Left renal cortex interstitium (tissue), 4 donors: ENCODE measurements around the gene TPK1. TPM values are rescaled to one million over a fixed set of nuclear protein-coding genes. Genes with fewer than 3 reads are reported as not detected.
"Not testable (repeated sequence)": the region's sequence is repeated elsewhere in the genome, so short reads cannot be mapped to it uniquely, and the experiment has no call there.

Source experiments
- DNase-seq, 4 donors: peaks; one replicate each; pipeline ENCODE4 v3.0.0-alpha.2; 2013; ENCODE audit warnings: low read depth in 4 of 4, low spot score in 2 of 4, missing footprints in 1 of 4
- polyA plus RNA-seq, 4 donors: library from polyadenylated mRNA; unstranded; fragments of 120-200 nt; gene quantifications; one replicate each; pipeline ENCODE4 v1.2.1, GENCODE V29; 2013; ENCODE audit not compliant: insufficient read length in 4 of 4

The TPK1 gene
- polyA plus RNA-seq, 4 donors, result 8.9 to 9.4 (median 9.2) TPM

- no peak for DNase-seq
Measured at GRCh38 chr7:144826208-144826607, 9.6 kb downstream of the TPK1 start.

GRCh38 chr7:144824360-144824759 is 11.5 kb downstream of the TPK1 start:
- DNase-seq, result peak in 1 of 4 donors; percentile 28

GRCh38 chr7:144822223-144822622 is 13.6 kb downstream of the TPK1 start:
- no peak for DNase-seq

- DNase-seq, result no peak
Measured at GRCh38 chr7:144821067-144821466, 14.8 kb downstream of the TPK1 start.

- no peak for DNase-seq
Measured at GRCh38 chr7:144820552-144820951, 15.3 kb downstream of the TPK1 start.

GRCh38 chr7:144819566-144819965 is 16.3 kb downstream of the TPK1 start:
- DNase-seq, result no peak

GRCh38 chr7:144818511-144818910 is 17.3 kb downstream of the TPK1 start:
- no peak for DNase-seq

GRCh38 chr7:144817001-144817400 is 18.9 kb downstream of the TPK1 start:
- no peak for DNase-seq

GRCh38 chr7:144814299-144814698 is 21.6 kb downstream of the TPK1 start:
- DNase-seq, result no peak

- no peak for DNase-seq
Measured at GRCh38 chr7:144812379-144813283, 23.2 kb downstream of the TPK1 start.

- DNase-seq, result no peak
Measured at GRCh38 chr7:144805627-144806239, 30.1 kb downstream of the TPK1 start.

- not testable (repeated sequence) for DNase-seq
Measured at GRCh38 chr7:144800678-144801436, 35.0 kb downstream of the TPK1 start.

- DNase-seq, result no peak
Measured at GRCh38 chr7:144796919-144797318, 38.9 kb downstream of the TPK1 start.

GRCh38 chr7:144792050-144792449 is 43.8 kb downstream of the TPK1 start:
- no peak for DNase-seq

GRCh38 chr7:144791488-144791887 is 44.4 kb downstream of the TPK1 start:
- no peak for DNase-seq

GRCh38 chr7:144787127-144787526 is 48.7 kb downstream of the TPK1 start:
- DNase-seq, result no peak

GRCh38 chr7:144786522-144786921 is 49.3 kb downstream of the TPK1 start:
- no peak for DNase-seq

- DNase-seq, result no peak
Measured at GRCh38 chr7:144786079-144786478, 49.8 kb downstream of the TPK1 start.

- DNase-seq, result no peak
Measured at GRCh38 chr7:144785521-144785920, 50.3 kb downstream of the TPK1 start.

- DNase-seq, result no peak
Measured at GRCh38 chr7:144784943-144785342, 50.9 kb downstream of the TPK1 start.

- DNase-seq, result no peak
Measured at GRCh38 chr7:144784441-144784840, 51.4 kb downstream of the TPK1 start.
